NB4 (cell line): ENCODE results near the gene CAMK2A.

Source experiments
- DNase-seq: peaks from one replicate; pipeline ENCODE4 v3.0.0; 2010; ENCODE audit warnings: low read depth
- H3K4me3 ChIP-seq: one replicate; pipeline ENCODE4 v1.5.1; 2011; ENCODE audit warnings: mild to moderate bottlenecking, low read depth, low read length, moderate library complexity
- CTCF ChIP-seq: IDR thresholded peaks from one replicate; pipeline ENCODE4 v1.5.1; 2012; ENCODE audit warnings: low read depth, low read length
- MAX ChIP-seq: IDR thresholded peaks from 2 replicates; pipeline ENCODE4 v1.6.1; 2011; ENCODE audit warnings: low read depth, low read length
- MYC ChIP-seq: IDR thresholded peaks from 2 replicates; pipeline ENCODE4 v1.6.1; 2011; ENCODE audit warnings: low read depth, low read length
- POLR2A ChIP-seq: IDR thresholded peaks from 2 replicates; pipeline ENCODE4 v1.6.1; 2011; ENCODE audit warnings: mild to moderate bottlenecking; ENCODE audit not compliant: insufficient read length; ENCODE audit errors: extremely low read depth

The CAMK2A gene

DNA sequence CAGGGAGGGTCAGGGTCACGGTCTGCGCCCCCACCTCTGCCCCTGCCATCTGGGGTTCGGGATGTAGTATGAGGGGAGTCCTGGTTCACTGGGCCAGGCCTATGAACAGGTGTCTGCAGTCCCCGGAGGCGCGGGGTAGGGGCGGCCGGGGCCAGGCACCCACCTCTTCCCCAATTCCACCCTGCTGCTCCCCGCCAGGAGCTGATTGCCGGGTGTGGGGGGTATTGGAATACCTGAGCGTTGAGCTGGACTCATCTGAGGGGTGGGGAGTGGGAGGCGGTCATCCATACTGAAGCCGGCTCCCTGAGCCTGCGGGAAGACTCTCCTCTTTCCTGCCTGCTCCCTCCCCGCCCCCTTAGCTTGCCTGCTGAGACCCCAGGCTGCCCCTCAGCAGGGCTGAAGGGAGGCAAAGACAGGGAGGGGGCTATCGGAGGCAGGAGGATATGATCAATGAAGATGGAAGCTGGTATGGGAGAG, 99.0 kb downstream of the CAMK2A start:
- no peak overlapping the region for H3K4me3 ChIP-seq
- no peak for TF ChIP-seq POLR2A
- no peak for TF ChIP-seq CTCF
- TF ChIP-seq MYC: no peak
- TF ChIP-seq MAX: no peak
- DNase-seq: no peak

DNA sequence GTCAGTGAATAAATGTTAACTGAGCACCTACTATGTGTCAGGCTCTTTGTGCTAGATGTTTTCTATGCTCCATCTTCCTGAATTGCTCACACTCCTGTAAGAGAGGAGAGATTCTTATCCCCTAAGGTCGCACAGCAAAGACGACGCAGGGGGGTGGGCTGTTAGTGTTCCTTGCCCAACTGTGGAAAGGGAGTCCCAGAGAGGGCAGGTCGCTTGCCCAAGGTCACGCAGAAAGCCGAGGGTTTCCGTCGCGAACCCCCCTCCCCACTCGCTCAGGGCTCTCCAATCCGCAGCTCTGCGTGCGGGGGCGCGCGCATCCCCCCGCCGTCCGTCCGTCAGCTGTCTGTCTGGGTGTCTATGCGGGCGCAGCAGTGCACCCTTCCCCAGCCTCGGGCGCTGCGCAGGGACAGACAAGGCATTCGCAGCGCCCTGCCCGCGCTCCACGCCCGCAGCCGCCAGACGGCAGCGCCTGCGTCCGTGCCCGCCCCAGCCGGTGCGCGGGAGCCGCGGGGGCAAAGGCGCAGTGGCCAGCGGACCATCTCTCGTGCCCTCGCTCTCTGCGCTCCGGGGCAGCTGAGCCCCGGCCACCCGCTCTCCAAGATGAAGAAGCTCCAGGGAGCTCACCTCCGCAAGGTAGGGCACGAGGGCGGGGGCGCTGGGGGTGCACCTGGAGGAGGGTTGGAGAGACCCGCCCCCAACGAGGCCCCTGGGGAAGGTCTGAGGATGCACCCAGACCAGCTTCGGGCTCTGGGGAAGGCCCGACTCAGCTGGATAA, 99.7 kb downstream of the CAMK2A start, which contains the start of gene SLC6A7:
Gene SLC6A7, plus strand, starts transcription at position 335 of the 775 bp plus-strand sequence. Its CDS starts 266 bp downstream, at position 601.
- no peak within 1 kb of the TSS for H3K4me3 ChIP-seq
- no peak for DNase-seq
- no peak for TF ChIP-seq POLR2A
- TF ChIP-seq CTCF: no peak
- TF ChIP-seq MAX: no peak
- TF ChIP-seq MYC: no peak

- DNase-seq: no peak
- no peak overlapping the region for H3K4me3 ChIP-seq
- TF ChIP-seq POLR2A (no peak), CTCF (no peak), MYC (no peak), MAX (no peak)
Observed at GRCh38 chr5:150189326-150189725, 100.2 kb downstream of the CAMK2A start.

DNA sequence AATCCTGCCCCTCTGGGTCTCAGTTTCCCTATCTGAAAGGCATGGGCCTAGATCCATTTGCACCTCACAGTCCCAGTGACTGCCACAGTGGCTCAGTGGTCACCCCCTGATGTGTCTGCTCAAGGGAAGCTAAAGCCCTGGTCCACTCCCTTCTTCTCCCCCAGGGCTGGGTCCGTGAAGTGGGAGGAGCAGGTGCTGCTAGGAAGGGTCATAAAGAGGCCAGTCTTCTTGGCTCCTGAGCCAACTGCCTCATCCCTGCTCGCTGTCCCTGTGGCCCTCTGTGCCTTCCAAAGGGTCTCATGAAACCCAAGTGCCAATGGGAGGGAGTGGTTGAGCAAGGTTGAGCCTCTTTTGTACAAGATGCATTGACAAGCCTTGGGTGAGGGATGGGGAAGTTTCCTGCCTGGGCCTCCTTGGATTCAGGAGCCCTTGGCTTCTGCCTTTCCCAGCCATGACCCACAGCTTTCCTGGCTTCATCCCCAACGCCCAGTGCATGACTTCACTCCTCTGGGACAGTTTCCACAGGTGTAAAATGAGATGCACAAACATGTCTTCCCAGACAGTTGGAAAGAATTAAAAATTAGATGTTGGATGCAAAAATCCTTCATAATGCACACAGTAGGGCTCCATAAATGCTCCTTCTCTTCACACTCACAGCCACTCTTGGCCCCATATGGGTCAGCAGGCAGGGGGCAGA, 101.3 kb downstream of the CAMK2A start:
- TF ChIP-seq CTCF (no peak), MYC (no peak), POLR2A (no peak), MAX (no peak)
- no peak for DNase-seq
- no peak overlapping the region for H3K4me3 ChIP-seq

DNA sequence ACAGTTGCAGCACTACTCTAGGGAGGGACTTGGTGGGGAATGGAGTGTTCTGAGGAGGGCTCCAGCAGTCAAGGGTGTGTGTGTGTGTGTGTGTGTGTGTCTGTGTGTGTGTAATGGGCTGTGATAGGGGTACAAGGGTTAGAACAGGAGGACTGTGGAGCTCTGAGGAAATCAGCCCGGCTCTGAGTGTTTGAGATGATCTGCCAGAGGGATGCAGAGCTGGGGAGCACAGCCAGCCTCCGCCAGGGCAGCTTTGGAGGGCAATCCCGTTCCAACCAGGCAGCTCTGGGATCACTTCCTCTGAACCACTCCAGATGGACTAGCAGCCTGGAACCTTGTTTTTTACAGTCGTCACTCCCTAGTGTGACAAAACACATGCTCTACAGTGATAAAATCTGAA, 102.7 kb downstream of the CAMK2A start:
- no peak for DNase-seq
- no peak overlapping the region for H3K4me3 ChIP-seq
- no peak for TF ChIP-seq POLR2A
- TF ChIP-seq CTCF: no peak
- no peak for TF ChIP-seq MAX
- no peak for TF ChIP-seq MYC
